ENCODE measurements around the gene KCNK10.

DNA sequence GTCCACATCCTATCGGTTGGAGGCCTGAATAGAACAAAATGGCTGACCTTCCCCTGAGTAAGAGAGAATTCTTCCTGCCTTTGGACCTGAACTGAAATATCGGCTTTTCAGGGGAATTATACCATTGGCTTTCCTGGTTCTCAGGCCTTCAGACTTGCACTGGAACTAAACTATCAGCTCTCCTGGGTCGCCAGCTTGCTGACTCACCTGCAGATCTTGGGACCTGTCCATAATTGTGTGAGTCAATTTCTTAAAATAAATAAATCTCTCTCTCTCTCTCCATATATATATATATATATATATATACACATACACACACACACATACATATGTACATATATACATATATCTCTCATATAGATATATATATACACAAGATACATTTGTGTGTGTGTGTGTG is 41.6 kb downstream of the KCNK10 start:
- TF ChIP-seq, protein P1, sequence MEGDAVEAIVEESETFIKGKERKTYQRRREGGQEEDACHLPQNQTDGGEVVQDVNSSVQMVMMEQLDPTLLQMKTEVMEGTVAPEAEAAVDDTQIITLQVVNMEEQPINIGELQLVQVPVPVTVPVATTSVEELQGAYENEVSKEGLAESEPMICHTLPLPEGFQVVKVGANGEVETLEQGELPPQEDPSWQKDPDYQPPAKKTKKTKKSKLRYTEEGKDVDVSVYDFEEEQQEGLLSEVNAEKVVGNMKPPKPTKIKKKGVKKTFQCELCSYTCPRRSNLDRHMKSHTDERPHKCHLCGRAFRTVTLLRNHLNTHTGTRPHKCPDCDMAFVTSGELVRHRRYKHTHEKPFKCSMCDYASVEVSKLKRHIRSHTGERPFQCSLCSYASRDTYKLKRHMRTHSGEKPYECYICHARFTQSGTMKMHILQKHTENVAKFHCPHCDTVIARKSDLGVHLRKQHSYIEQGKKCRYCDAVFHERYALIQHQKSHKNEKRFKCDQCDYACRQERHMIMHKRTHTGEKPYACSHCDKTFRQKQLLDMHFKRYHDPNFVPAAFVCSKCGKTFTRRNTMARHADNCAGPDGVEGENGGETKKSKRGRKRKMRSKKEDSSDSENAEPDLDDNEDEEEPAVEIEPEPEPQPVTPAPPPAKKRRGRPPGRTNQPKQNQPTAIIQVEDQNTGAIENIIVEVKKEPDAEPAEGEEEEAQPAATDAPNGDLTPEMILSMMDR (IDR thresholded peaks at IDR 0.05; ENCODE audit: borderline replicate concordance, extremely low read depth, low read length, poor library complexity, severe bottlenecking), result no peak
- no peak for TF ChIP-seq EZH2 (IDR thresholded peaks at IDR 0.05; ENCODE audit: borderline replicate concordance, low read depth, low read length, severe bottlenecking)

Measured in DND-41 (cell line).